ENCODE data around the gene INPP5A.
"Not testable (repeated sequence)": the region's sequence is repeated elsewhere in the genome, so short reads cannot be mapped to it uniquely, and the experiment has no call there.

The INPP5A gene

DNA sequence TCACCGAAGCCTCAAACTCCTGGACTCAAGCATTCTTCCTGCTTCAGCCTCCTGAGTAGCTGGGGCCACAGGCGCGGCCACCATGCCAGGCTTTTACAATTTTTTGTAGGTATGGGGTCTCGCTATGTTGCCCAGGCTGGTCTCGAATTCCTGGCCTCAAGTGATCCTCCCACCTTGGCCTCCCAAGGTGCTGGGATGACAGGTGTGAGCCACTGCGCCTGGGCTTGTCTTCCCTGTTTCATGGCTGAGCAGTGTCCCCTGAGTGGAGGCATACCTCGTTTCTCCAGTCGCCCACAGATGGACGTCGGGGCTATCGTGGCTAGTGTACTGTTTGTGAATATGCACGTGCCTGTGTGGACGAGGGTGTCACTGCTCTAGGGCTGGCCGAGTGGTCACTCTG, 11.3 kb downstream of the INPP5A start:
- no peaks in the 10 kb centered on the region for H3K27me3 ChIP-seq (replicated peaks; ENCODE audit: control insufficient read depth, insufficient read depth, low read length)
- H3K9me3 ChIP-seq (ENCODE audit: control insufficient read depth, low read length), result no peaks in the 10 kb centered on the region
- no peaks in the 10 kb centered on the region for H3K4me1 ChIP-seq (ENCODE audit: control insufficient read depth, insufficient read depth, low read length)
- H3K9ac ChIP-seq (ENCODE audit: low read length), result no peak overlapping the region
- no peak for DNase-seq (ENCODE audit: low read depth)
- H3K4me3 ChIP-seq (ENCODE audit: low read length), result no peak overlapping the region
- no peaks in the 10 kb centered on the region for H3K36me3 ChIP-seq (ENCODE audit: control insufficient read depth, insufficient read depth, low read length, severe bottlenecking)

DNA sequence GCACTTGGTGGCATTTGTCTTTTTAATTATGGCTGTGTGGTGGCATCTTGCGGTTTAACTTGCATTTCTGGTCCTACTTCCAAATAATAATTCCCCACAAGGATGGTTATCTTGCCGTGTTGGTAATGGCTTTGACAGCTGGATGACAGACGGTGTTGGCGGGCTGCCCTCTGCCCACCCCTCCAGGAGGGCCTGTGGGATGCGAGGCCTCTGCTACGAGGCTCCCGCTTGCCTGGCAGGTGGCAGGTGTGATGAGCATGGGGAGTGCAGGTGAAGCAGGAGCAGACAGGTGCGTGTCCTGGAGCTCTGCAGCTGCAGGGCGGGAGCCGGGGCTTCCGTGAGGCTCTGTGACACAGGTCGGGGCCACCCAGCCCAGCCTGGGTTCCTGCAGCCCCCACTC, 11.8 kb downstream of the INPP5A start:
- Histone ChIP-seq H3K9ac (ENCODE audit: low read length) (no peak overlapping the region), H3K36me3 (ENCODE audit: control insufficient read depth, insufficient read depth, low read length, severe bottlenecking) (no peaks in the 10 kb centered on the region), H3K4me1 (ENCODE audit: control insufficient read depth, insufficient read depth, low read length) (no peaks in the 10 kb centered on the region), H3K9me3 (ENCODE audit: control insufficient read depth, low read length) (no peaks in the 10 kb centered on the region), H3K4me3 (ENCODE audit: low read length) (no peak overlapping the region), H3K27me3 (replicated peaks; ENCODE audit: control insufficient read depth, insufficient read depth, low read length) (no peaks in the 10 kb centered on the region)
- no peak for DNase-seq (ENCODE audit: low read depth)

DNA sequence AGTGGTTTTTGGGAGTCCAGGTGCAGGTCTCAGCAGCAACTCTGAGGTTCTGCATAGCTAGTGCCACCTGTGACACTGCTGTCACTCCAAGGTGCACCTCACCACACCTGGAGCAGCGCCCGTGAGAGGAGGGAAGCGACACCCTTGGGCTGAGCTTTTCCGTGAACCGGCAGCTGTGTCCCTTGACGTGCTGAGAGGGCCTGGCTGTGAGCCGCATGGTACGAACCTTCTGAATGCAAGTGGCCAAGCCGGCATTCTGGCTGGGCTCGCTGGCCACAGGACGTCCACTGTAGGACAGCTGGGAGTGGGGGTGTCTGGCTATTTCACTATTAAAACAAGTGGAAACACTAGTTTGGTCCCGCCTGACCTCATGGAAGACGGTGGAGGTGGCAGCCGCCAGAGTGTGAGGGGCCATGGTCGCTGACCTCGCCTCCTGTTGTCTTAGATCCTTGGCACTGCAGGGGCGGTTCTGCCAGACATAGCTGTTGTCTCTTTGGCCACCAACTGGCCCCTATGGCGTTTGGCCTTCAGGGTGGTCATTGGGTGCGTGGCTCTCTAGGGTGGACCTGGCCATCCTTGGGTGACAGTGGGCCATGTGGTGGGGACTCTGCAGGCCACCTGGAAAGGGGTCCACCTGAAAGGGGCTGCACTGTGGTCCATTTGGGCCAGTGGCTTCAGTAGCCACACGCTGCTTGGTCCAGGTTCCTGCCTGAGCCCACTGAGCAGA, 12.9 kb downstream of the INPP5A start:
- H3K27me3 ChIP-seq (replicated peaks; ENCODE audit: control insufficient read depth, insufficient read depth, low read length), result no peaks in the 10 kb centered on the region
- H3K9ac ChIP-seq (ENCODE audit: low read length), result no peak overlapping the region
- H3K4me1 ChIP-seq (ENCODE audit: control insufficient read depth, insufficient read depth, low read length), result no peaks in the 10 kb centered on the region
- no peaks in the 10 kb centered on the region for H3K36me3 ChIP-seq (ENCODE audit: control insufficient read depth, insufficient read depth, low read length, severe bottlenecking)
- no peak for DNase-seq (ENCODE audit: low read depth)
- H3K9me3 ChIP-seq (ENCODE audit: control insufficient read depth, low read length), result no peaks in the 10 kb centered on the region
- H3K4me3 ChIP-seq (ENCODE audit: low read length), result no peak overlapping the region

DNA sequence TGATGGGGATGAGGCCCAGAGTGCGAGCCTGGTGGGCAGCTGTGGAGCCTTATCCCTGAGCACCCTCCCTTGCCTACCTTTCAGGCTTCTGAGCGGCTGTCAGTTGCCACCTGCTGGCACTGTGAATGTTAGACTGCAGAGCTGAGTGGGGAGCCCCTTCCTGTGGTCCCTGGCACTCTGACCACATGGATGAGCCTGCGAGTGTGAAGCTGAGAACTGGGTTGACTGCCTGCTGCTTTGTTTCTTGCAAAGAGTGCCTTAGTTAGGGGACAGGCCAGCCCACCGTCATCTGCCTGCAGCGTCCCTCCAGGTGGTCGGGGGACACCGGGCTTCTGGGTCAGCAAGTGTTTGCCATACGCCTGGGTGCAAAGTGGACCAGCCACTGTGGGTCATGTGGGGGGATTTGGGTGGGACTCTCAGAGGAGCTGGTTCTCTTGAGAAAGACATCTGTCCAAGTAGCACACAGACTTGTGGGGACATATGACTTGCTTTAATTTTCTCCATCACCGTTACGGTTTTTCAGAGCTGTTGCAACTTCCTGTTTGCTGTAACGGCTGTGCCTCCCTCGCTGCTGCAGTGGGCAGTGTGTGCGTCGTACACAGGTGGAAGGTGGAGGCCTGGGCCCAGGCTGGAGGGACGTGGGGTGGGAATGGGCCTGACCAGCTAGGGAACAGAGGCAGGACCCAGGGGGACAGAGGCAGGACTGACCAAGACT, 13.7 kb downstream of the INPP5A start:
- DNase-seq (ENCODE audit: low read depth), result no peak
- H3K9me3 ChIP-seq (ENCODE audit: control insufficient read depth, low read length), result no peaks in the 10 kb centered on the region
- no peaks in the 10 kb centered on the region for H3K27me3 ChIP-seq (replicated peaks; ENCODE audit: control insufficient read depth, insufficient read depth, low read length)
- H3K4me1 ChIP-seq (ENCODE audit: control insufficient read depth, insufficient read depth, low read length), result no peaks in the 10 kb centered on the region
- no peak overlapping the region for H3K9ac ChIP-seq (ENCODE audit: low read length)
- H3K4me3 ChIP-seq (ENCODE audit: low read length), result no peak overlapping the region
- no peaks in the 10 kb centered on the region for H3K36me3 ChIP-seq (ENCODE audit: control insufficient read depth, insufficient read depth, low read length, severe bottlenecking)

DNA sequence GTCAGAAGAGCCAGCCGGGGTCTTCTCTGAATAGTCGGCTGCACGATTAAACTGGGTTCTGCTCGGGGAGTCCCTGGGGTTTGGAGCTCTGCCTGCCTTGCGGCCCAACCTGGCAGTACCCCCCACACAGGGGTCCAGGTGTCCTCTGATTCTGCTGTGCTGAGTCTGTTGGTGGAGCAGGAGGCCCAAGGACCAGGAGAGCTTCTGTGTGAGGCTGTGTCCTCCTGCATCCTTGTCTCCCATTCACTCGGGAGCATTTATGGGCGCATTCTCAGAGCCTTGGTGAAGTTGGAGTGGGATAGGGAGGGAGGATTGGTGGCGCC, 14.2 kb downstream of the INPP5A start:
- Histone ChIP-seq H3K27me3 (replicated peaks; ENCODE audit: control insufficient read depth, insufficient read depth, low read length) (no peaks in the 10 kb centered on the region), H3K4me1 (ENCODE audit: control insufficient read depth, insufficient read depth, low read length) (no peaks in the 10 kb centered on the region), H3K36me3 (ENCODE audit: control insufficient read depth, insufficient read depth, low read length, severe bottlenecking) (no peaks in the 10 kb centered on the region), H3K9me3 (ENCODE audit: control insufficient read depth, low read length) (no peaks in the 10 kb centered on the region), H3K9ac (ENCODE audit: low read length) (no peak overlapping the region), H3K4me3 (ENCODE audit: low read length) (no peak overlapping the region)
- DNase-seq (ENCODE audit: low read depth), result no peak

DNA sequence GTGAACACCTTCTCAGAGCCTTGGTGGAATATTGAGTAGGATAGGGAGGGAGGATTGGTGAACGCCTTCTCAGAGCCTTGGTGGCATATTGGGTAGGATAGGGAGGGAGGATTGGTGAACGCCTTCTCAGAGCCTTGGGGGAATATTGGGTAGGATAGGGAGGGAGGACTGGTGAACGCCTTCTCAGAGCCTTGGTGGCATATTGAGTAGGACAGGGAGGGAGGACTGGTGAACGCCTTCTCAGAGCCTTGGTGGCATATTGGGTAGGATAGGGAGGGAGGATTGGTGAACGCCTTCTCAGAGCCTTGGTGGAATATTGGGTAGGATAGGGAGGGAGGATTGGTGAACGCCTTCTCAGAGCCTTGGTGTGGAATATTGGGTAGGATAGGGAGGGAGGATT, 15.0 kb downstream of the INPP5A start:
- H3K4me1 ChIP-seq (ENCODE audit: control insufficient read depth, insufficient read depth, low read length); H3K27me3 ChIP-seq (replicated peaks; ENCODE audit: control insufficient read depth, insufficient read depth, low read length); DNase-seq (ENCODE audit: low read depth); H3K36me3 ChIP-seq (ENCODE audit: control insufficient read depth, insufficient read depth, low read length, severe bottlenecking); H3K9ac ChIP-seq (ENCODE audit: low read length); H3K9me3 ChIP-seq (ENCODE audit: control insufficient read depth, low read length); H3K4me3 ChIP-seq (ENCODE audit: low read length): not testable (repeated sequence)

DNA sequence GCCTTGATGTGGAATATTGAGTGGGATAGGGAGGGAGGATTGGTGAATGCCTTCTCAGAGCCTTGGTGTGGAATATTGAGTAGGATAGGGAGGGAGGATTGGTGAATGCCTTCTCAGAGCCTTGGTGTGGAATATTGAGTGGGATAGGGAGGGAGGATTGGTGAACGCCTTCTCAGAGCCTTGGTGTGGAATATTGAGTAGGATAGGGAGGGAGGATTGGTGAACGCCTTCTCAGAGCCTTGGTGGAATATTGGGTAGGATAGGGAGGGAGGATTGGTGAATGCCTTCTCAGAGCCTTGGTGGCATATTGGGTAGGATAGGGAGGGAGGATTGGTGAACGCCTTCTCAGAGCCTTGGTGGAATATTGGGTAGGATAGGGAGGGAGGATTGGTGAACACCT, 16.0 kb downstream of the INPP5A start:
- not testable (repeated sequence) for H3K9ac ChIP-seq (ENCODE audit: low read length); H3K27me3 ChIP-seq (replicated peaks; ENCODE audit: control insufficient read depth, insufficient read depth, low read length); DNase-seq (ENCODE audit: low read depth); H3K36me3 ChIP-seq (ENCODE audit: control insufficient read depth, insufficient read depth, low read length, severe bottlenecking); H3K4me3 ChIP-seq (ENCODE audit: low read length); H3K4me1 ChIP-seq (ENCODE audit: control insufficient read depth, insufficient read depth, low read length); H3K9me3 ChIP-seq (ENCODE audit: control insufficient read depth, low read length)

DNA sequence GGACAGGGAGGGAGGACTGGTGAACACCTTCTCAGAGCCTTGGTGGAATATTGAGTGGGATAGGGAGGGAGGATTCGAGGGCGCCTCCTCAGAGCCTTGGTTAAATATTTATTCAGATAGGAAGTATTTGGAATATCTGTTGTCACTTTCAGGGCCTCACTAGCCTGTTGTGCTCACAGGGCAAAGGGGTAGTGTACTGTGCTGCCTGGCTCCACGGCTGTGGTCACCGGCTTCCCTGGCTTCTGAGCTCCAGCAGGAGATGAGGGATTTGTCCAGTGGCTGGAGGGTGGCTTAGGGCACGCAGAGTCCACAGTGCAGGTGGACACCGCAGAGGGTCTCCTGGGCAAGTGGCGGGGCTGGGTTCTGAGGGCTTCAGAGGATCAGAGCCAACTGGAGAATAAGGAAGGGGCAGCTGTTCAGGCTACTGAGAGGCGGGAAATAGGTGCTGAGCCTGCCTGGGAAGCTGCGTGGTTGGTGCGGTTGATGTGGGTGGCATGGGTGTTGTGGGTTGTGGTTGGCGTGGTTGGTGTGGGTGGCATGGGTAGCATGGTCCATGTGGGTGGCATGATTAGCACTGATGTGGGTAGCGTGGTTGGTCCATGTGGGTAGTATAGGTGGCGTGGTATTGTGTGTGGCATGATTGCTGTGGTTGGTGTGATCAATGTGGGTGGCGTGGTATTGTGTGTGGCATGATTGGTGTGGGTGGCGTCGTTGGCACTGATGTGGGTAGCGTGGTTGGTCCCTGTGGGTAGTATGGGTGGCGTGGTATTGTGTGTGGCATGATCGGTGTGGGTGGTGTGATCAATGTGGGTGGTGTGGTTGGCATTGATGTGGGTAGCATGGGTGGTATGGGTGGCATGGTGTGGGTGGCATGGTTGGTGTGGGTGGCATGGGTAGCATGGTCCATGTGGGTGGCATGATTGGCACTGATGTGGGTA, 16.7 kb downstream of the INPP5A start:
- H3K36me3 ChIP-seq (ENCODE audit: control insufficient read depth, insufficient read depth, low read length, severe bottlenecking), result no peaks in the 10 kb centered on the region
- no peak overlapping the region for H3K9ac ChIP-seq (ENCODE audit: low read length)
- no peaks in the 10 kb centered on the region for H3K9me3 ChIP-seq (ENCODE audit: control insufficient read depth, low read length)
- no peak for DNase-seq (ENCODE audit: low read depth)
- H3K4me1 ChIP-seq (ENCODE audit: control insufficient read depth, insufficient read depth, low read length), result no peaks in the 10 kb centered on the region
- H3K27me3 ChIP-seq (replicated peaks; ENCODE audit: control insufficient read depth, insufficient read depth, low read length), result no peaks in the 10 kb centered on the region
- H3K4me3 ChIP-seq (ENCODE audit: low read length), result no peak overlapping the region

DNA sequence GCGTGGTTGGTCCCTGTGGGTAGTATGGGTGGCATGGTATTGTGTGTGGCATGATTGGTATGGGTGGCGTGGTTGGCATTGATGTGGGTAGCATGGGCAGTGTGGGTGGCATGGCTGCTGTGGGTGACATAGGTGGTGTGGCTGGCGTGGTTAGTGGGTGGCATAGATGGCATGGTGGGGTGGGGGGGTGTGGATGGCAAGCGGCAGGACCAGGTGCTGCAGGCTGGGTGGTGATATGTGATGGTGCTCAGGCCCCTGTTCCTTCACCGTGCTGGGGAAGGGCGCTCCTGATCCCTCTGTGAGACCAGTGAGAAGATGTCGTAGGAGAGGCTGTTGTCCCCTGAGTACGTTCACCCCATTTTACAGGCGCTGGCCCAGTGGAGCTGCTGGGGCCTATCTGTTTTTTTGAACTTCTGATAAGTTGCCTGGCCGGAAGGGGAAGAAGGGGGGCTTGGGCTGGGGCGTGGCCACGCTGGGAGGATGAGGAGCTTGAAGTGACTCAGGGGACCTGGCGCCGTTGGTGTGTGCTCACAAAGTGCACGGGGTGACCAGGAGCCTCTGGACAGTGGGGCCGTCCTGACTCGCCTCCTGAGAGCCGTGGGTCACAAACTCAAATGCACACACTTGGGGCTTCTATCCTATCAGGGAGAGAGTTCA, 17.5 kb downstream of the INPP5A start:
- Histone ChIP-seq H3K4me1 (ENCODE audit: control insufficient read depth, insufficient read depth, low read length) (no peaks in the 10 kb centered on the region), H3K4me3 (ENCODE audit: low read length) (no peak overlapping the region), H3K9me3 (ENCODE audit: control insufficient read depth, low read length) (no peaks in the 10 kb centered on the region), H3K27me3 (replicated peaks; ENCODE audit: control insufficient read depth, insufficient read depth, low read length) (no peaks in the 10 kb centered on the region), H3K36me3 (ENCODE audit: control insufficient read depth, insufficient read depth, low read length, severe bottlenecking) (no peaks in the 10 kb centered on the region), H3K9ac (ENCODE audit: low read length) (no peak overlapping the region)
- DNase-seq (ENCODE audit: low read depth), result no peak

DNA sequence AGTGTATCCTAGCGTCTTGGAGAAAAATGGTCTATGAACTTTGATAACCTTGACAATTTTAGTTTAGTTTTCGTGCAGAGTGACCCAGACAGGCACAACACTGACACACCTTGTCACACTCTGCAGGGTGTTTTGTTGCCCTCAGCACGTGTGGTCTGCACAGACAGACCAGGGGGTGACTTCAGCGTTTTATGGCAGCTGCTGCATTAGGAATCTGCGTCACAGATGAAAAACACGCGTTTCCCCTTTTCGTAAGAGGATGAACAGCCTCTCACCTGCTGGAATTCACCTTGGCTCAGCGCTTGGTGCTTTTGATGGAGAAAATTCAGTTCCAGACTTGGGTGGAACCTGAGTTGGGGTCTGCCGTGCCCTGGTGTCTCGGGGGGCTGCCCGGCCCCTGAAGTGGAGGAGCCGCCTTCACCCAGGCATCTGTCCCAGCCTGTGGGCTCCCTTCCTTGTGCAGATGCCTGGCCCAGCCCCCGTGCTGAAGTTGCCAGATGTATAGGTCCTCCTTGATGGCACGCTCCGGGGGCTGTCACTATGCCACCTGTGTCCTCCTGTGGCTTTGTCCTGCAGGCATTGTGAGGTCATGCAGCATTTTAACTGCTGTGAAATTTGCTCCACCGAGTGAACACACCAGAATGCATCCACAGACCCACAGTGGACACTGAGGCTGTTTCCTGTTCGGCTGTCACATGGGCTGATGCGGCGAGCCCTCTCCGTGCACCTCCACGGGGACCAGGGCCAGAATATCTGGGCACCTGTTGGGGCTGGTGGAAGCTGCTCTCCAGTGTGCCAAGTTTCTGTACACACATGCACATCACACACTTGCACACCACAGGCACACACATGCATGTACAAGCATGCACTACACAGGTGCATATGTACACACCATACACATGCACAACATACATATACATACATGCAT, 18.3 kb downstream of the INPP5A start:
- Histone ChIP-seq H3K4me3 (ENCODE audit: low read length) (no peak overlapping the region), H3K4me1 (ENCODE audit: control insufficient read depth, insufficient read depth, low read length) (no peaks in the 10 kb centered on the region), H3K9me3 (ENCODE audit: control insufficient read depth, low read length) (no peaks in the 10 kb centered on the region), H3K36me3 (ENCODE audit: control insufficient read depth, insufficient read depth, low read length, severe bottlenecking) (no peaks in the 10 kb centered on the region), H3K9ac (ENCODE audit: low read length) (no peak overlapping the region), H3K27me3 (replicated peaks; ENCODE audit: control insufficient read depth, insufficient read depth, low read length) (no peaks in the 10 kb centered on the region)
- DNase-seq (ENCODE audit: low read depth), result no peak

Data from adipocyte (in vitro differentiated cells).